GM19468 (cell line): ENCODE measurements around the gene TOLLIP.

Source experiments
- ATAC-seq: cut with Tn5 transposase; IDR thresholded peaks from one replicate; pipeline ENCODE4 v1.9.1; 2021; ENCODE audit warnings: mild to moderate bottlenecking, moderate library complexity, moderate number of reproducible peaks; ENCODE audit not compliant: unreplicated experiment; ENCODE audit errors: extremely low read depth

Gene TOLLIP

GRCh38 chr11:1323774-1324173, 14.3 kb upstream of the TOLLIP start:
- ATAC-seq, result no peak

DNA sequence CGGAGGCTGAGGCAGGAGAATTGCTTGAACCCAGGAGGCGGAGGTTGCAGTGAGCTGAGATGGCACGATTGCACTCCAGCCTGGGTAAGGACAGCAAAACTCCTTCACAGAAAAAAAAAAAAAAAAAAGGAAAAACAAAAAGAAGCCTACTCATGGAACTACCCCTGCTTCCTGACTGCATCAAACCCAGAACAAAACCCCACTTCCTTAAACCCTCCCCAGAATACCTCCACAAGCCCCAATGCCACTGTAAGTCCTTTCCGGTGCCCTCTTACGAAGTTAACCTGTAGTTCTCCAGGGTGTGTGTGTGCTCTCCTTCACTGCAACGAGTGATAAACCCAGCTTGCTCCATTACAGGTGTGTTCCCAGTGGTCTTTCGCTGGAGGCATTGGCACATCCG, 8.6 kb upstream of the TOLLIP start:
- no peak for ATAC-seq

DNA sequence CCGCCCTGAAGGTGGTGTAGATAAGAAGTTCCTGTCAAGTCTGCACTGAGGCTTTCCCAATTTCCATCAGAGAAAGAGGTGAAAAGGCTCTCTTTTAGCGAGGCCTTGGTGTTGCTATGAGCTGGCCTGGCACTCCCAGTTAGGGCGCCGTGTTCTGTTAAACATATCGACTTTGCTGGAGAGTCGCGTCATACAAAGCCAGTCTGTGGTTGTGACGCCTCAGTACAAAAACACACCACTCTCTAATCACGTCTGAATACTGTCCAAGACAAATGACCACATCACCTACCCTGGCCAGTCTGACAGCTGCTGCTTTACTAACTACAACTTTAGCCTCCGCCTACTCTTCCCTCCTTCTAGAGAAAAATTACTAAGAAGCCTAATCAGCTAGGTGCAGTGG, 8.0 kb upstream of the TOLLIP start:
- no peak for ATAC-seq

DNA sequence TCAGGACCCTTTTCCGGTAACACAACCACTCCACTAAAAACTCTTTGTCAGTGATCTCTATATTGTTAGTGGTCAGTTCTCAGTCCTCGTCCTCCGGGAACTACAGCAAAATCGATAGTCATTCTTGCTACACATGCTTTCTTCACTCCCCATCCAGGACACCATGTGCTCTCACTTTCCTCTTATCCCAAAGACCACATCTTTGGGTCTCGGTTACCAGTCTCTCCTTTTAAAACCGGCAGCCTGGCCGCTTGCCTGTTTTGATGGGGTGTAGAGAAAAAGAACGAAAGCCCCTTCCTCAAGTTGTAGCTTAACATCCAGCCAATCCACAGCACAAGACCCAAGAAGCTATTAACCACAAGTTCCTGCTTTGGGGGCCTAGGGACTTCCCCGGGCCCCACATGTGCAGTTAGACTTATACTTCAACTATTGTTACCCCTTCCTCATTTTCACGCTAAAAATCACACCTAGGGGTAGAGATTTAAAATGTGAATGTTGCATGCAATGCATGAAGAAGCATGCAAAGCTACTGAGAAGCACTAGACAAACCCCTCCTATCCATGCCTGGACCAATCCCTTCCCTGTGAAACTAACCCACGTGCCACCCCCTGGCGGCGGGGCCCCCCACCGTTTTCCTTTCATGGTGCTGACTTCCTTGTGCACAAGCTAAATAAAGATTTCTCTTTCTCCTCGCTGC, 1.5 kb upstream of the TOLLIP start:
- ATAC-seq, result no peak

- no peak for ATAC-seq
Measured at GRCh38 chr11:1310318-1310687, 871 bp upstream of the TOLLIP start.

DNA sequence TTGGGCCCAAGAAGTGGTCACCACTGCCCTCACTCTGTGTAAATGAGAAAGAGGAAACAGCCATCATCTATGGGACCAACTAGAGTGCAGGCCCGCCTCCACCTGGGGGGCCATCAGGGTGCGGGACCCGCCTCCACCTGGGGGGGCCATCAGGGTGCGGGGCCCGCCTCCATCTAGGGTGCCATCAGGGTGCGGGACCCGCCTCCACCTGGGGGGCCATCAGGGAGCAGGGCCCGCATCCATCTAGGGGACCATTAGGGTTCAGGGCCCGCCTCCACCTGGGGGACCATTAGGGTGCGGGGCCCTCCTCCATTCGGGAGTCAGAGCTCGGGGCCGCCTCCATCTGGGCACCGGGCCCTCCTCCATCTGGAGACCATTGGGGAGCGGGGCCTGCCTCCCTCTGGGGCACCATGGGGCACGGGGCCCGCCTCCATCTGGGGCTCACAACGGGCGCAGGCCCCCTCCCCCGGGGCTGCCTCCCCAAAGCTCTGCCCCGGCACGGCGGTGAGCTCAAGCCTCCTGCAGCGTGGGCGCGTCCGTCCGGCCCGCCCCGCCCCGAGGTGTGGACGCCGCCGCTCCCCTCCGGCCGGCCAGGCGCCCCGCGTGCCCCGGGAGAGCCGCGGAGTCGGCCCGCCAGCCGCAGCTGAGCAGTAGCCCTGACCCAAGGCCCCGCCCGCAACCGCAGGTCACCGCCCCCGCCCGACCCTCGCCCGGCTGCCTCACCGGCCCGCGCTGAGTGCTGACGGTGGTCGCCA, 512 bp downstream of the TOLLIP start:
- ATAC-seq, result peak; percentile 3

DNA sequence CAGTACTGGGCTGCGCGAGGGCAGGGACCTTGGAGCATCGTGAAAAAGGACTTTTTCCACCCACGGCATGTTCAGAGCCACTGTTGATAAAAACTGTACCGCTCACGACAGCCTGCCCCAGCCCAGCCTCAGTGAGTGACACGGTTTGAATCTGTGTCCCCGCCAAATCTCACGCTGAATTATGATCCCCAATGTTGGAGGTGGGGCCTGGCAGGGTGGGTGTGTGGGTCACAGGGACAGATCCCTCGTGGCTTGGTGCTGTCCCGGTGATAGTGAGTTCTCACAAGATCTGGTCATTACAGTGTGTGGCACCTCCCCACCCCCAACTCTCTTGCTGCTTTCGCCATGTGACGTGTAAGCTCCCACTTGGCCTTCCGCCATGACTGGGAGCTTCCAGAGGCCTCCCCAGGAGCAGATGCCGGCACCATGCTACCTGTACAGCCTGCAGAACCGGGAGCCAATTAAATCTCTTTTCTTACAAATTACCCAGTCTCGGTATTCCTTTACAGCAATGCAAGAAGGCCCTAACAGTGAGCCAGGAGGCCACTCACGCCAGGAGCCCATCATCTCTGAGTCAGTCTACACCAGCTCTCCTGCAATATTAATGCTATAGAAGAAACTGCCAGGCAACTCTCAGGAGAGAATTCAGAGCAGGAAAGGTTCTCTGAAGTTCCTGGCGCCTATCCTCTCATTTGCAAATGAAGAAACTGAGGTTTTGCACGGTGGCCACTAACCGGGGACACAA, 1.3 kb downstream of the TOLLIP start:
- no peak for ATAC-seq

GRCh38 chr11:1307163-1307870, 2.1 kb downstream of the TOLLIP start:
- ATAC-seq, result no peak

DNA sequence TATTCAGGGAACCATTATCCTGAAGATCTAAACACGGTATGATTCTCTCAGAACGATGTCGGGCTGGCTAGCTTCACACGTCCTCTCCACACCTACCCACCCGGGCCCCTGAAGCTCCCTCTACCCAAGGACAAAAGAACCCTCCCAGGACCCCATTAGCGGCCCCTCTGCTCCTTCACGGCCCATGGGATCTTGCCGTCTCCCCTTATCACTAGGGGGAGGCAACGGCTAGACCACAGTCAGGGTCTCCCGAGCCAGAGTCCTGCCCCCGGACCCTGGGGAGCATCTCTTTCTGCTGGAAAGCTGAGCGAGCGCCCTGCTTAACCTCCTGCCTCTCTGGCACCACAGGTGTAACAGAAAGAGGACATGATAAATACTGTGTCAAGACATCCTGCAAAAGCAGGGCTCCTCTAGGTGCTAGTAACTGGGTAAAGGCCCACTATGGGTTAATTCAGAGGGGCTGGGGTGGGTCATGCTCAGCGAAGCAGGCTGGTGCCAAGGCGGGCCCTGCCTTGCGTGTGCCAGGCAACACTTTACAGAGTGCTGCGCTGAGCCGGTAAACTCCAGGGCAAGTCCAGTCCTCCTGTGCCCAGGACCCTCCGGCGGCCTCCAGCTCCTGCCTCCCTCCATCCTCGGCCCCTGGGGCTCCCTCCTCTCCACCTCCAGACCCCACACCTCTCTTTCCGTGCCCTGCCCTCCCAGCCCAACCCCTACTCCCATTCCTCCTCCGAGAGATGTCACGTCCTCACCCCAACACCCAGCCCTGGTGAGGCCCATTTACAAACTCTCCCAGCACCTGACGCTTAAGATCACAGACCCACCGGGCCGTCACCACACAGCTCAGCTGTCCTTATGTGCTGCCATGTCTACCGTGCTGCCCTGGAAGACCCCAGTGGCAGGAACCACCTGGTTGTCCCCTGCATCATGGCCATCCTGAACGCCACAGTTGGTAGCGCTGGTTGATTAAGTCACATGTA, 3.0 kb downstream of the TOLLIP start:
- ATAC-seq, result no peak

- no peak for ATAC-seq
Measured at GRCh38 chr11:1305501-1306056, 3.9 kb downstream of the TOLLIP start.

DNA sequence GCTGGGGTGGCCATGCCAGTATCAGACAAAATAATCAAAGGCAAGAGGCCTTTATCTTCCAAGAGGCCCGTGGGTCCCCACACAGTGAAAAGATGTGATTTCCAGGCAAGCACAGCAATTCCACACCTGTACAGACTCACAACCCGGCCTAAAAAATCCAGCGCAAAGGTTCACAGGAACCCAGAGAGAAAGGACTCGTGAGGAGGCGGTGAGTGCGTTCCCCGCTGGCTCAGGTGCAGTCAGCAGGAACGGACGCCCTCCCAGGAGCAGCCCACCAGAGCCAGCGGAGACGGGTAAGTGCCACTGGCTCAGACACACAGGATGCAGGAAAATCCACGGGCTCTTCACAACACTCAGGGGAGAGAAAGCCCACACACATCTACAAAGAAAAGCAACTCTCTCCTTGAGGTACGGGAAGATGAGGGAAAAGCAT, 4.4 kb downstream of the TOLLIP start:
- ATAC-seq, result no peak

- no peak for ATAC-seq
Measured at GRCh38 chr11:1304380-1304779, 5.1 kb downstream of the TOLLIP start.

- ATAC-seq, result no peak
Measured at GRCh38 chr11:1303973-1304372, 5.5 kb downstream of the TOLLIP start.

DNA sequence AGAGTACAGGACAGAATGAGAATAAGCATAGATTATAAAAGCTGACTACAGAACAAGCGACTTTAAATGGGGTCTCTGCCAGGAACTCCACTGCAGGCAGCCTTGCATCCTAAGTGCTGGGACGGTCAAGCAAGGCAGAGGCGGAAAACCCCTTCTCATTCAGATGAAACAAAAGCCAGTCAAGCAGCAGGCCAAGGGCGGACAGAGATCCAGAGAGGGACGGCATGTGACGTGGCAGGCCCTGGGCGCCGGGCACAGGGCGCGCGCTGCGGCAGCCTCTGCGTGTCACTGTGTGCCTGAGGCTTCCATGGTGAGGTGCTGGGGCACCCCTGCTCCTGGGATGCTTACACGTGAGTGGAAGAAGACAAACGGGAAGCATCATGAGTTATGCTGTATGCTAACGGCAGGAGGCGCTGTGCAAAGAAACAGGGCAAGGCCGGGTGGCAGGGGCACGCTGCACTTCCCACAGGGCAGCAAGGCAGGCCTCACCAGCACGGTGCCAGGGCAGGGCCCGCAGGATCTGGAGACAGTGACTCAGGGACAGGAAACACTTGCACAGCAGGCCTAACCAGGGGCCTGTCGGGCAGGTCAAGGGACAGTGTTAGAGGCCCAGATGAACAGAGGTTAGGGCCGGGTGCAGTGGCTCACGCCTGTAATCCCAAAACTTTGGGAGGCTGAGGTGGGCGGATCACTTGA, 6.2 kb downstream of the TOLLIP start:
- ATAC-seq, result no peak

DNA sequence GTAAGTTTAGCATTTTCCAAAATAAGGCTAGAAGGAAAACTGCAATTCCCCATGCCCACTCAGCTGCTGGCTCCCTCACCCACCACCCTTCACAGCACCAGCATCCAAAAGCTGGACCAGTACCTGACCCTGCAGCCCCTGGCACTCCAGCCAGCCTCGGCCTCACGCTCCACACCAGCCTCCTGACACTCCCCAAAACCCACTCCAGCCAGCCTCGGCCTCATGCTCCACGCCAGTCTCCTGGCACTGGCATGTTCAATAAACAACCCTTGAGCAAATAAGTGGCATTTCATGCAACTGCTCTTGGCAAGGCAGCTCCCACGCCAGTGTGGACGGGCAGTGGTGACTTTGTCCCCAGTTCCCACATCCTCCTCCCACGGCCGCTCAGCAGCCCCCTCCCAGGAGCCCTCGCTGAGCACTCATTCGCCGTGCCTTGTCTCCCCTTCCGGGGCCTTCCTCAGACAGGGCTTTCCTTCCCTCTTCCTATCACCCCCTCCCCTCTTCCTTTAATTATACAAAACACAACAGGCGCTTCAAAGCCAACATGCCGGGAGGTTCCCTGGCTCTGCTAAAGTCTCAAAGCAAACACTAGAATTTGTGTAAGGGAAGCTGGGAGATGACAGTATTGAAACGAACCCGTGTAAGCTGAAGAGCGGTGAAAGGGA, 6.8 kb downstream of the TOLLIP start:
- no peak for ATAC-seq

- ATAC-seq, result no peak
Measured at GRCh38 chr11:1302041-1302460, 7.4 kb downstream of the TOLLIP start.

DNA sequence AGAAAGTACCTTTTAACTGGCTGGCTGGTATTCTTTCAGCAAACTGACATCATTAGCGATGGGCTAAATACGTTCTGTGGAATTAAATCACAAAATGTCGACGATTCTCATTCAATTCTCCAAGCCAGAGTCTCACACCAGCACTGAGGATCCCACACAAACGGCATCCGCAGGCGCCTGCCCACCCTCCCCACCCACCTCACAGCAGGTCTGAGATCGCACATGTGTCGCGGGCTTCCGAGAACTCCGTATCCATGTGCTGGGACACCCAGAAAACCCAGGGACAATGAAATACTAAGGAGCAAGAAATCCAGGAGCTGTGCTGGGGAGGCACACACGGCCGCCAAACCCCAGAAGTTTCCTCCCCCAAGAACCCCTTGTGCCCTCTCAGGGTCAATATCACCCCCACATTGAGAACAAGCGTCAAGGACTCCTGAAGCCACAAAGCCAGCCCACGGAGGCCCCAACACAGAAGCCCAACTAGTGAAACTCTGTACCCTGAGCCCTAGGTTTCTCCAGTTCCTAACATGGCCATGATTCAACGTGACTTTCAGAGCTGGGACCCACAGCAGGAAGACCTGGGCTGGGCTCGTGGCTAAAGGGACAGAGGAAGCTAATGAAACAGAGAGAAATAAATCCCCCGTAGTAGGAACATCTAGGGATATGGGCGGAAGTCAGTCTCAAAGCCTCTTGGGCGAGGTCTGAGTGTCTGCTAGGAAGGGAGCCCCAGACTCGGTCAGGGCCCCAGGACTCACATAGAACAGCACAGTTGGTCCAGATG, 8.0 kb downstream of the TOLLIP start:
- no peak for ATAC-seq
